Inflammatory macrophage (primary cell): Measurements from ENCODE around the gene ZNF135.

Experiments
- DNase-seq, 2 donors: peaks; one replicate each; pipeline ENCODE4 v3.0.0-alpha.2; 2020 to 2022

The ZNF135 gene

GRCh38 chr19:58047672-58048071 is 11.4 kb upstream of the ZNF135 start:
- DNase-seq = no peak

GRCh38 chr19:58052256-58052655 is 6.8 kb upstream of the ZNF135 start:
- no peak for DNase-seq

GRCh38 chr19:58053480-58054156 is 5.5 kb upstream of the ZNF135 start:
- no peak for DNase-seq

- DNase-seq = no peak
Measured at GRCh38 chr19:58054901-58055874, 3.9 kb upstream of the ZNF135 start.

GRCh38 chr19:58056261-58056660 is 2.8 kb upstream of the ZNF135 start:
- DNase-seq = no peak

- no peak for DNase-seq
Measured at GRCh38 chr19:58056861-58057260, 2.2 kb upstream of the ZNF135 start.

- DNase-seq = no peak
Measured at GRCh38 chr19:58058467-58058866, 615 bp upstream of the ZNF135 start.

- DNase-seq = no peak
Measured at GRCh38 chr19:58059671-58060078, 593 bp downstream of the ZNF135 start.

GRCh38 chr19:58060231-58060630 is 1.1 kb downstream of the ZNF135 start:
- no peak for DNase-seq

- no peak for DNase-seq
Measured at GRCh38 chr19:58063712-58064111, 4.6 kb downstream of the ZNF135 start.

- DNase-seq = no peak
Measured at GRCh38 chr19:58067240-58067912, 8.3 kb downstream of the ZNF135 start.

- DNase-seq = no peak
Measured at GRCh38 chr19:58079792-58080191, 20.7 kb downstream of the ZNF135 start.

GRCh38 chr19:58083021-58083420 is 23.9 kb downstream of the ZNF135 start:
- DNase-seq = no peak

- DNase-seq = no peak
Measured at GRCh38 chr19:58084596-58085347, 25.7 kb downstream of the ZNF135 start.

- no peak for DNase-seq
Measured at GRCh38 chr19:58085348-58085875, 26.3 kb downstream of the ZNF135 start.

- no peak for DNase-seq
Measured at GRCh38 chr19:58086825-58087710, 28.0 kb downstream of the ZNF135 start.

- DNase-seq = no peak
Measured at GRCh38 chr19:58088521-58089052, 29.5 kb downstream of the ZNF135 start.

- DNase-seq = no peak
Measured at GRCh38 chr19:58089846-58090245, 30.8 kb downstream of the ZNF135 start.

GRCh38 chr19:58091251-58091995 is 32.3 kb downstream of the ZNF135 start:
- DNase-seq = no peak

GRCh38 chr19:58093071-58093470 is 34.0 kb downstream of the ZNF135 start:
- DNase-seq = no peak
